HepG2 (cell line): Measurements from ENCODE around the gene DCDC2. TPM values are rescaled to one million over a fixed set of nuclear protein-coding genes. Genes with fewer than 3 reads are reported as not detected.
A peak's percentile ranks its signal among the peaks of the same experiment; 100 is the strongest.

ENCODE experiments used
- ATAC-seq: fragments of 200-7000 bp; cut with Tn5 transposase; 3 replicates; pipeline ENCODE4 v1.9.1; 2020; ENCODE audit warnings: mild to moderate bottlenecking, moderate library complexity
- BruUV-seq: library from RNA; stranded (reverse); fragments of 400-500 nt; replicated peaks from 2 replicates; lab custom pipeline; 2021; lab: Mats Ljungman, UMichigan
- CTCF ChIA-PET: fragments of 300-600 bp; formaldehyde crosslinking; extraction: SDS; loops from one replicate; lab custom pipeline; 2021; ENCODE audit warnings: low total read pairs, inconsistent platforms, low intra/inter-chr PET ratio; lab: Yijun Ruan, JAX
- POLR2A ChIA-PET: fragments of 350-600 bp; sonication (Branson Sonifier 250); formaldehyde crosslinking; loops from one replicate; lab custom pipeline; 2020; ENCODE audit warnings: antibody characterized with exemption, inconsistent platforms; lab: Yijun Ruan, JAX
- DNase-seq: peaks from one replicate; pipeline ENCODE4 v3.0.0-alpha.2; 2015; ENCODE audit warnings: low spot score
- FAIRE-seq: peaks from 3 replicates; lab custom pipeline; 2011; peaks lifted over from hg19 to GRCh38; lab: Jason Lieb, UNC
- H2AFZ ChIP-seq: one replicate; pipeline ENCODE4 v1.6.1; 2011; ENCODE audit warnings: low read length, inconsistent platforms
- H3K27ac ChIP-seq: fragments of 300-600 bp; 3 replicates; pipeline ENCODE4 v1.8.0; 2011; ENCODE audit warnings: mixed run types, mild to moderate bottlenecking, mixed read lengths, low read length, inconsistent platforms; ENCODE audit not compliant: insufficient read depth; ENCODE audit errors: extremely low read length
- H3K27me3 ChIP-seq, 2 experiments: fragments of 200-600 bp in 1 of 2; 2 replicates in 1 of 2; 3 replicates in 1 of 2; pipeline versions ENCODE4 v1.6.0 to v1.8.0; 2011; ENCODE audit warnings: low read length in 2 of 2, mild to moderate bottlenecking in 2 of 2, moderate library complexity in 2 of 2, inconsistent platforms in 1 of 2; ENCODE audit not compliant: insufficient read depth in 2 of 2, control insufficient read depth in 1 of 2
- H3K36me3 ChIP-seq, 2 experiments: fragments of 200-600 bp in 1 of 2; replicated peaks in 1 of 2; 2 replicates in 1 of 2; 3 replicates in 1 of 2; pipeline versions ENCODE4 v1.5.1 to v1.8.0; 2011; ENCODE audit warnings: low read length in 2 of 2, inconsistent platforms in 1 of 2; ENCODE audit not compliant: insufficient read depth in 2 of 2, control insufficient read depth in 1 of 2
- H3K4me1 ChIP-seq: 2 replicates; pipeline ENCODE4 v1.5.1; 2012; ENCODE audit warnings: low read length, inconsistent platforms; ENCODE audit not compliant: insufficient read depth
- H3K4me2 ChIP-seq: 2 replicates; pipeline ENCODE4 v1.6.0; 2011; ENCODE audit warnings: low read depth, low read length, inconsistent platforms
- H3K4me3 ChIP-seq, 3 experiments: fragments of 200-600 bp in 1 of 3; sonication (generic), shearing (Covaris generic) in 1 of 3; replicated peaks in 1 of 3; 2 replicates each; pipeline ENCODE4 v1.5.1; 2011 to 2016; ENCODE audit warnings: low read length in 3 of 3, inconsistent platforms in 2 of 3, low read depth in 2 of 3, mild to moderate bottlenecking in 2 of 3, control low read depth in 1 of 3, mixed read lengths in 1 of 3; ENCODE audit not compliant: insufficient read depth in 1 of 3
- H3K79me2 ChIP-seq: one replicate; pipeline ENCODE4 v1.6.1; 2011; ENCODE audit warnings: low read length, inconsistent platforms; ENCODE audit not compliant: insufficient read depth
- H3K9ac ChIP-seq: 2 replicates; pipeline ENCODE4 v1.6.0; 2011; ENCODE audit warnings: mild to moderate bottlenecking, low read depth, low read length, inconsistent platforms; ENCODE audit not compliant: insufficient read depth
- H3K9me3 ChIP-seq: 2 replicates; pipeline ENCODE4 v1.5.1; 2012; ENCODE audit warnings: mild to moderate bottlenecking, low read length
- H4K20me1 ChIP-seq: 2 replicates; pipeline ENCODE4 v1.6.0; 2011; ENCODE audit warnings: inconsistent platforms, mild to moderate bottlenecking, low read length, moderate library complexity; ENCODE audit not compliant: insufficient read depth
- ATF7 ChIP-seq, 2 experiments: fragments of 450-650 bp in 1 of 2; sonication (generic) in 1 of 2; formaldehyde crosslinking in 1 of 2; IDR thresholded peaks; 2 replicates each; pipeline versions ENCODE4 v1.4.0 to v1.6.1; 2016 to 2020; ENCODE audit warnings: antibody characterized with exemption in 1 of 2, mild to moderate bottlenecking in 1 of 2, missing genetic modification reagents in 1 of 2
- BCL6 ChIP-seq: IDR thresholded peaks from 2 replicates; pipeline ENCODE4 v1.6.1; 2016; ENCODE audit warnings: missing genetic modification reagents, missing compliant biosample characterization
- MIER3 ChIP-seq: IDR thresholded peaks from 2 replicates; pipeline ENCODE4 v1.6.1; 2016; ENCODE audit warnings: missing compliant biosample characterization, borderline replicate concordance
- NR3C1 ChIP-seq: sonication (generic); formaldehyde crosslinking; IDR thresholded peaks from 2 replicates; pipeline ENCODE4 v1.4.0; 2020; ENCODE audit warnings: missing genetic modification reagents
- PCBP2 ChIP-seq: fragments of 200-400 bp; formaldehyde crosslinking; optimal IDR thresholded peaks from 2 replicates; pipeline ENCODE3; 2018; ENCODE audit warnings: low read length, low read depth; ENCODE audit not compliant: poor library complexity, severe bottlenecking
- RARA ChIP-seq: IDR thresholded peaks from 2 replicates; pipeline ENCODE4 v1.6.1; 2016; ENCODE audit warnings: missing genetic modification reagents, missing compliant biosample characterization
- RNF219 ChIP-seq: sonication (generic); formaldehyde crosslinking; IDR thresholded peaks from 2 replicates; pipeline ENCODE4 v1.5.0; 2020; ENCODE audit warnings: mild to moderate bottlenecking, missing genetic modification reagents
- ZBTB4 ChIP-seq: sonication (generic); formaldehyde crosslinking; IDR thresholded peaks from 2 replicates; pipeline ENCODE4 v1.4.0; 2020; ENCODE audit warnings: missing genetic modification reagents, mild to moderate bottlenecking, borderline replicate concordance
- ZKSCAN1 ChIP-seq: fragments of 150-350 bp; IDR thresholded peaks from 2 replicates; pipeline ENCODE4 v1.6.1; 2014; ENCODE audit warnings: low read length
- ZNF282 ChIP-seq: fragments of 450-650 bp; IDR thresholded peaks from 2 replicates; pipeline ENCODE4 v1.6.1; 2018; ENCODE audit not compliant: partially characterized antibody
- ZNF547 ChIP-seq: sonication (generic); formaldehyde crosslinking; IDR thresholded peaks from 2 replicates; pipeline ENCODE4 v1.5.1; 2020; ENCODE audit warnings: mild to moderate bottlenecking, missing genetic modification reagents
- ZNF644 ChIP-seq: IDR thresholded peaks from 2 replicates; pipeline ENCODE4 v1.6.1; 2016; ENCODE audit warnings: low read depth
- ZNF703 ChIP-seq: sonication (generic); formaldehyde crosslinking; IDR thresholded peaks from 2 replicates; pipeline ENCODE4 v1.5.1; 2020; ENCODE audit warnings: missing genetic modification reagents, mild to moderate bottlenecking, moderate library complexity, borderline replicate concordance
- ZNF780A ChIP-seq: sonication (generic); formaldehyde crosslinking; IDR thresholded peaks from 2 replicates; pipeline ENCODE4 v1.8.0; 2022; ENCODE audit warnings: mild to moderate bottlenecking, missing genetic modification reagents, moderate library complexity
- WGBS: methylation state at CpG from one replicate; pipeline ENCODE4 v1.1.6; 2017; ENCODE audit warnings: low lambda C conversion rate; 5-methylcytosine and 5-hydroxymethylcytosine counted together
- in situ Hi-C: cut with HindIII; loops from 2 replicates; pipeline ENCODE4 v1.10.0; 2017; ENCODE audit warnings: low pct_unique_long_range_greater_than_20kb; ENCODE audit not compliant: extremely low pct_ligation_motif_present
- intact Hi-C: fragments of 100-400 bp; cut with micrococcal nuclease; formaldehyde crosslinking; loops from one replicate; pipeline ENCODE4 v1.10.0; 2022; ENCODE audit not compliant: unreplicated experiment
- polyA plus RNA-seq, 8 experiments: library from polyadenylated mRNA; depleted of rRNA in 3 of 8; stranded (reverse) in 7 of 8; unstranded in 1 of 8; fragments of >200 nt; fragmentation: Illumina TruSeq in 4 of 8; extraction: Trizol in 4 of 8; gene quantifications; 2 replicates each; pipeline versions ENCODE4 v1.2.1 to v1.2.3, GENCODE V29; 2011 to 2016; ENCODE audit warnings: low read depth in 4 of 8, missing spikeins in 1 of 8, mixed read lengths in 1 of 8; ENCODE audit not compliant: insufficient read depth in 1 of 8
- total RNA-seq, 5 experiments: library from RNA; depleted of rRNA; stranded (reverse); fragments of >200 nt; fragmentation: Illumina TruSeq; extraction: Trizol; gene quantifications; 2 replicates each; pipeline ENCODE4 v1.2.3, GENCODE V29; 2016; ENCODE audit warnings: low read depth in 1 of 5
- TF ChIP-seq, protein P1 (sequence below): sonication (generic); formaldehyde crosslinking; IDR thresholded peaks from 2 replicates; pipeline ENCODE4 v1.9.0; 2021; ENCODE audit warnings: missing genetic modification reagents, borderline replicate concordance
- TF ChIP-seq, protein P2 (sequence below): sonication (generic); formaldehyde crosslinking; IDR thresholded peaks from 2 replicates; pipeline ENCODE4 v1.4.0; 2020; ENCODE audit warnings: mild to moderate bottlenecking, missing genetic modification reagents, borderline replicate concordance

Gene DCDC2
- total and polyA plus RNA-seq, 2 of the 13 experiments (the other 11 are each of a cell fraction or from before 2014, with no cell fraction given): 9.0 to 36.2 TPM

- Histone ChIP-seq H3K27ac (no peak overlapping the region), H3K4me1 (peaks cover 69% of the 10 kb centered on the region), H3K4me3 (no peak overlapping the region), H3K9ac (no peak overlapping the region), H4K20me1 (peaks cover 4% of the 10 kb centered on the region; the same call in 1 of the 2 replicates), H3K36me3 (peaks cover 3 to 7% of the 10 kb centered on the region in 2 experiments; a peak in 3 of 5 replicates), H3K27me3 (no peaks in the 10 kb centered on the region), H2AFZ (no peak overlapping the region), H3K9me3 (no peaks in the 10 kb centered on the region), H3K4me2 (no peak overlapping the region), H3K79me2 (no peaks in the 10 kb centered on the region)
- intact Hi-C loops (no loop called here), in situ Hi-C loops (loop anchor here (10.0 kb wide), 1 partner anchor 133 kb away; no protein-coding TSS in a partner anchor)
- peak; percentile 63 for ATAC-seq
- CTCF ChIA-PET: no interaction called here
- DNase-seq: peak; percentile 41
- BruUV-seq: no TSS peak
- POLR2A ChIA-PET: no interaction called here
- no peak for FAIRE-seq
- 68% methylated on average over 1 of the region's 1 CpG for WGBS
- TF ChIP-seq PCBP2 (no peak), ZNF780A (CRISPR knock-in tag) (no peak), ATF7 (IDR thresholded peaks at IDR 0.05) (no peak), ATF7 (CRISPR knock-in tag; IDR thresholded peaks at IDR 0.05) (no peak), ZKSCAN1 (no peak), ZNF703 (CRISPR knock-in tag) (no peak), ZNF644 (CRISPR knock-in tag) (no peak), RARA (CRISPR knock-in tag) (peak; percentile 27; the same call in 1 of the 2 replicates), BCL6 (CRISPR knock-in tag) (peak; percentile 91), ZNF282 (no peak), MIER3 (CRISPR knock-in tag) (peak; percentile 40; the same call in 1 of the 2 replicates), ZNF547 (CRISPR knock-in tag) (no peak), RNF219 (CRISPR knock-in tag) (no peak), NR3C1 (CRISPR knock-in tag) (no peak), ZBTB4 (CRISPR knock-in tag) (no peak)
- TF ChIP-seq, protein P1, sequence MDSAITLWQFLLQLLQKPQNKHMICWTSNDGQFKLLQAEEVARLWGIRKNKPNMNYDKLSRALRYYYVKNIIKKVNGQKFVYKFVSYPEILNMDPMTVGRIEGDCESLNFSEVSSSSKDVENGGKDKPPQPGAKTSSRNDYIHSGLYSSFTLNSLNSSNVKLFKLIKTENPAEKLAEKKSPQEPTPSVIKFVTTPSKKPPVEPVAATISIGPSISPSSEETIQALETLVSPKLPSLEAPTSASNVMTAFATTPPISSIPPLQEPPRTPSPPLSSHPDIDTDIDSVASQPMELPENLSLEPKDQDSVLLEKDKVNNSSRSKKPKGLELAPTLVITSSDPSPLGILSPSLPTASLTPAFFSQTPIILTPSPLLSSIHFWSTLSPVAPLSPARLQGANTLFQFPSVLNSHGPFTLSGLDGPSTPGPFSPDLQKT: no peak
- TF ChIP-seq, protein P2, sequence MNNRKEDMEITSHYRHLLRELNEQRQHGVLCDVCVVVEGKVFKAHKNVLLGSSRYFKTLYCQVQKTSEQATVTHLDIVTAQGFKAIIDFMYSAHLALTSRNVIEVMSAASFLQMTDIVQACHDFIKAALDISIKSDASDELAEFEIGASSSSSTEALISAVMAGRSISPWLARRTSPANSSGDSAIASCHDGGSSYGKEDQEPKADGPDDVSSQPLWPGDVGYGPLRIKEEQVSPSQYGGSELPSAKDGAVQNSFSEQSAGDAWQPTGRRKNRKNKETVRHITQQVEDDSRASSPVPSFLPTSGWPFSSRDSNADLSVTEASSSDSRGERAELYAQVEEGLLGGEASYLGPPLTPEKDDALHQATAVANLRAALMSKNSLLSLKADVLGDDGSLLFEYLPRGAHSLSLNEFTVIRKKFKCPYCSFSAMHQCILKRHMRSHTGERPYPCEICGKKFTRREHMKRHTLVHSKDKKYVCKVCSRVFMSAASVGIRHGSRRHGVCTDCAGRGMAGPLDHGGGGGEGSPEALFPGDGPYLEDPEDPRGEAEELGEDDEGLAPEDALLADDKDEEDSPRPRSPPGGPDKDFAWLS (CRISPR knock-in tag): no peak
Measured at GRCh38 chr6:24197892-24198291, 160.0 kb downstream of the DCDC2 start.
